HG03432 (cell line): ENCODE results near the gene PKN2.

Experiments
- ATAC-seq: cut with Tn5 transposase; IDR thresholded peaks from one replicate; pipeline ENCODE4 v1.9.1; 2021; ENCODE audit warnings: mild to moderate bottlenecking, moderate library complexity; ENCODE audit not compliant: unreplicated experiment

PKN2 gene

GRCh38 chr1:88731475-88732269, 47.6 kb downstream of the PKN2 start:
- ATAC-seq, result no peak

GRCh38 chr1:88735382-88735781, 51.3 kb downstream of the PKN2 start:
- no peak for ATAC-seq

GRCh38 chr1:88735909-88736308, 51.8 kb downstream of the PKN2 start:
- ATAC-seq, result no peak

- no peak for ATAC-seq
Measured at GRCh38 chr1:88736633-88737248, 52.7 kb downstream of the PKN2 start.

GRCh38 chr1:88737338-88737927, 53.4 kb downstream of the PKN2 start:
- ATAC-seq, result no peak

GRCh38 chr1:88740784-88741183, 56.7 kb downstream of the PKN2 start:
- no peak for ATAC-seq

- ATAC-seq, result no peak
Measured at GRCh38 chr1:88741413-88741812, 57.3 kb downstream of the PKN2 start.

- no peak for ATAC-seq
Measured at GRCh38 chr1:88742531-88742930, 58.5 kb downstream of the PKN2 start.

GRCh38 chr1:88744142-88744541, 60.1 kb downstream of the PKN2 start:
- ATAC-seq, result no peak

- no peak for ATAC-seq
Measured at GRCh38 chr1:88746916-88747315, 62.8 kb downstream of the PKN2 start.

GRCh38 chr1:88751714-88752113, 67.6 kb downstream of the PKN2 start:
- no peak for ATAC-seq

- no peak for ATAC-seq
Measured at GRCh38 chr1:88753506-88753905, 69.4 kb downstream of the PKN2 start.

GRCh38 chr1:88763649-88764406, 79.8 kb downstream of the PKN2 start:
- no peak for ATAC-seq

GRCh38 chr1:88768187-88768586, 84.1 kb downstream of the PKN2 start:
- no peak for ATAC-seq

GRCh38 chr1:88768816-88769215, 84.7 kb downstream of the PKN2 start:
- ATAC-seq, result no peak

GRCh38 chr1:88773540-88774150, 89.6 kb downstream of the PKN2 start:
- no peak for ATAC-seq

- no peak for ATAC-seq
Measured at GRCh38 chr1:88774151-88774556, 90.1 kb downstream of the PKN2 start.

- ATAC-seq, result no peak
Measured at GRCh38 chr1:88777604-88778149, 93.6 kb downstream of the PKN2 start.

GRCh38 chr1:88779880-88780279, 95.8 kb downstream of the PKN2 start:
- no peak for ATAC-seq

GRCh38 chr1:88780485-88780884, 96.4 kb downstream of the PKN2 start:
- no peak for ATAC-seq

GRCh38 chr1:88783145-88783544, 99.1 kb downstream of the PKN2 start:
- ATAC-seq, result no peak
